Fibroblast of the aortic adventitia (primary cell): ENCODE results near the gene OGFOD2. TPM values are rescaled to one million over a fixed set of nuclear protein-coding genes. Genes with fewer than 3 reads are reported as not detected.

Experiments used
- DNase-seq: peaks from one replicate; pipeline ENCODE4 v3.0.0-alpha.2; 2010; ENCODE audit warnings: low read depth
- H3K4me3 ChIP-seq: 2 replicates; pipeline ENCODE4 v1.5.1; 2011; ENCODE audit warnings: low read depth, mild to moderate bottlenecking, control low read depth, low read length, moderate library complexity
- total RNA-seq: library from RNA; depleted of rRNA; stranded (reverse); fragments of >200 nt; gene quantifications from 2 replicates; pipeline ENCODE4 v1.2.3, GENCODE V29; 2012; ENCODE audit warnings: low replicate concordance
- TF ChIP-seq, protein P1 (sequence below): IDR thresholded peaks from 2 replicates; pipeline ENCODE4 v1.5.1; 2011; ENCODE audit warnings: mild to moderate bottlenecking, low read length, control low read depth, inconsistent platforms; ENCODE audit not compliant: insufficient read depth

The OGFOD2 gene
- total RNA-seq, 1 donor = 10.3 TPM

- peak overlapping the region; percentile 92 for H3K4me3 ChIP-seq
- TF ChIP-seq, protein P1, sequence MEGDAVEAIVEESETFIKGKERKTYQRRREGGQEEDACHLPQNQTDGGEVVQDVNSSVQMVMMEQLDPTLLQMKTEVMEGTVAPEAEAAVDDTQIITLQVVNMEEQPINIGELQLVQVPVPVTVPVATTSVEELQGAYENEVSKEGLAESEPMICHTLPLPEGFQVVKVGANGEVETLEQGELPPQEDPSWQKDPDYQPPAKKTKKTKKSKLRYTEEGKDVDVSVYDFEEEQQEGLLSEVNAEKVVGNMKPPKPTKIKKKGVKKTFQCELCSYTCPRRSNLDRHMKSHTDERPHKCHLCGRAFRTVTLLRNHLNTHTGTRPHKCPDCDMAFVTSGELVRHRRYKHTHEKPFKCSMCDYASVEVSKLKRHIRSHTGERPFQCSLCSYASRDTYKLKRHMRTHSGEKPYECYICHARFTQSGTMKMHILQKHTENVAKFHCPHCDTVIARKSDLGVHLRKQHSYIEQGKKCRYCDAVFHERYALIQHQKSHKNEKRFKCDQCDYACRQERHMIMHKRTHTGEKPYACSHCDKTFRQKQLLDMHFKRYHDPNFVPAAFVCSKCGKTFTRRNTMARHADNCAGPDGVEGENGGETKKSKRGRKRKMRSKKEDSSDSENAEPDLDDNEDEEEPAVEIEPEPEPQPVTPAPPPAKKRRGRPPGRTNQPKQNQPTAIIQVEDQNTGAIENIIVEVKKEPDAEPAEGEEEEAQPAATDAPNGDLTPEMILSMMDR = no peak
- DNase-seq = peak; percentile 21
These were observed 6.0 kb downstream of the OGFOD2 start for GRCh38 chr12:122981036-122981471.

DNA sequence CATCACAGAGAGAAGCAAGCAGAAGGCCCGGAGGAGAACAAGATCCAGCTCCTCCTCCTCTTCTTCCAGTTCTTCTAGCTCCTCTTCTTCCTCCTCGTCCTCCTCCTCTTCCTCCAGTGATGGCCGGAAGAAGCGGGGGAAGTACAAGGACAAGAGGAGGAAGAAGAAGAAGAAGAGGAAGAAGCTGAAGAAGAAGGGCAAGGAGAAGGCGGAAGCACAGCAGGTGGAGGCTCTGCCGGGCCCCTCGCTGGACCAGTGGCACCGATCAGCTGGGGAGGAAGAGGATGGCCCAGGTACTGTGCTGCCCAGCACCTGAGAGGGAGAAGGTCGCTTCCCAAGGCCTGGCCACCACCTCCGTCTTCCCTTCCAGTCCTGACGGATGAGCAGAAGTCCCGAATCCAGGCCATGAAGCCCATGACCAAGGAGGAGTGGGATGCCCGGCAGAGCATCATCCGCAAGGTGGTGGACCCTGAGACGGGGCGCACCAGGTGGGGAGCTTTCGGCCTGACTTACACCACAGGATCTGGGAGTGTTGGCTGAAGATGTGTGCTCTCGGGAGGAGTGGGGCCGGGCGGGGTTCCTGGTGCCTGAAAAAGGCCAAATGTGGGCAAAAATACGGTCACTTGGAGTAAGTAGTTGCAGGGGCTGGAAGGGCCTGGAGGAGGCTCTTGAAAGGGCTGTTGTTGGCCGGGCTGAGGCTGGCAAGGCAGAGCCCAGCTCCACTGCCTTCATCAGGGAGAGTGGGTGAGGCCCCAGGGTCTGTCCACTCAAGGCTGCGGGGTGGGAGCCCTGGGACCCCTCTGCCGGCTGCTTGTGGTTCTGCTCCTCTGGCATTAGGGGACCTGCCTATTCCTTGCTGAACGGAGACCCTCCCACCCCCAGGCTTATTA is 6.8 kb downstream of the OGFOD2 start:
- peak overlapping the region; percentile 92 for H3K4me3 ChIP-seq
- no peak for DNase-seq
- TF ChIP-seq, protein P1 = no peak

DNA sequence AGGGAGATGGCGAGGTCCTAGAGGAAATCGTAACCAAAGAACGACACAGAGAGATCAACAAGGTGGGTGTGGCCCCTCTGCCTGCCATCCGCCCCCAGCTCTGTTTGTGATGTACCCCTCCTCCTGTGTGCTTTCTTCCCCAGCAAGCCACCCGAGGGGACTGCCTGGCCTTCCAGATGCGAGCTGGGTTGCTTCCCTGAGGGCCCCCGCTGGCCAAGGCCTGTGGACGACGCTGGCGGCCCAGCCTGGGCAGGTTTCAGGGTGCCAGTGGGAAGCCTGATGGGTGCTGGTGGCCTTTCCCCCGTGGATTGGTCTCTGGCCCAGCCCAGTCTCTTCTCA is 7.4 kb downstream of the OGFOD2 start:
- H3K4me3 ChIP-seq = peak overlapping the region; percentile 92
- no peak for DNase-seq
- TF ChIP-seq, protein P1 = no peak

DNA sequence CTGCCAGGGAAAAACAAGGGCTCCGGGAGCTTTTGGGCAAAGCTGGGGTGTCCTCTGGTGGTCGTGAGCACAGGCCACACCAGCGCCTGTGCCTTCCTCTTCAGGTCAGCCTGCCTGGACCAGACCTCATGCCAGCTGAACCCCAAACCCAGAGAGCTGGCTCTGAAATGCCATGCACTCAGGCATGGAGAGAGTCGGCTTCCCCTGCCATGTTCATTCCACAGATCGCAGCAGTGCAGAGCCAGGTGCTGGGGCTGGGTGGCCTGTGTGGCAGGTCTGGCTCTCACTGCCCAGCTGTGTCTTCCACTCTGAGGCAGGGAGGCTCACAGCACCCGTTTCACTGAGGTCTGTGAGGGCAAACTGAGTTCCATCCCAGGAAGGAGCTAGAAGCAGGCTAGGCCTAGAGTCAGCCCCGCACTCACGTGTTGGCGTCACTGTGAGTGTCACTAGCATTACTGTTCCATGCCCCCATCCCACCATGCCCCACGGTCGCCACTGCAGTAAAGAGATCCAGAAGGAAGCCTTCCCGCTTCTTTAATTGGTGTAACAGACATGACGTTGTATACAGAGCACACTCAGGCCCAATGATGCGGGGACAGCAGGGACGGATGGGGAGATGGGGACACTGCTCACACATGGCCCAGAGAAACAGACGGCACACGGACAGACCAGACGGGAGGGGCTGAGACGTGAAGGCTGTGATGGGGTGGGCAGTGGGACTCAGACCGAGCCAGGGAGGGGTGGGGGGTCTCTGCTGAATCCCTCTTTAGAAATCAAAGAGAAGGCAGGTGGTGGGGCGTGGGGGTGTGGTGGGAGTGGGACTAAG is 8.1 kb downstream of the OGFOD2 start:
- H3K4me3 ChIP-seq = no peak overlapping the region
- DNase-seq = no peak
- TF ChIP-seq, protein P1 = no peak

DNA sequence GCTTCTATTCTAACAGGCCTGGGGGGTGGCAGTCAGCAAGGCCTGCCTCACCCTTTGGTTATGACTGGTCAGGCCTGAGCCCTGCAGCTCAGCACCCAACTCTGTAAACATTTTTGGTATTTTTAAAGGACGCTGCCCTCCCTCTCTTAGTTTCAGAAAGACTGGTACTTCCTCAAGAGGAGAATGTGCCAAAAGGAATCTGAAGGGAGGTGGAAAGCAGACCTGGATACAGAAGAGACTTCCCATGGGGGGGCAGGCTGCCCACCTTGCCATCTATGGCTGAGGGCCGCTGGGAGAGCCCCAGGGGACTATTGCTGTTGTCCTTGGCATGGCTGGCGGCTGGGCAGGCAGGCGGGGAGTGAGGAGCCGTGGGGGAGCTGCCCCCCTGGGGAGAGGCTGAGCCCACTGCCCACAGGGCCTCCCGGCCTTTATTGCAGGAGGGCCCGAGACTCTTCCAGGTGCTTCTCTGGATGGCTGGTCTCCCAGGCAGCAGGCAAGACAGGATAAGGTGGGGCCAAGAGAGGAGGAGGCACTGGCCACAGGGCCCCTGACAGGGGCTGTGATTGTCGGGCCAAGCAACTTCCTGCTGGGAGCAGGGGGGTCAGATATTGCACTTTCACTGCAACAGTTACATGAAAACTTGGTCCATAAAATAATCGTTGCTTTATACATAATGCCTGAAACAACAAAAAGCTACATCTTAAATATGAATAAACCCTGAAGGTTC is 8.9 kb downstream of the OGFOD2 start:
- TF ChIP-seq, protein P1 = no peak
- DNase-seq = peak; percentile 40
- no peak overlapping the region for H3K4me3 ChIP-seq

DNA sequence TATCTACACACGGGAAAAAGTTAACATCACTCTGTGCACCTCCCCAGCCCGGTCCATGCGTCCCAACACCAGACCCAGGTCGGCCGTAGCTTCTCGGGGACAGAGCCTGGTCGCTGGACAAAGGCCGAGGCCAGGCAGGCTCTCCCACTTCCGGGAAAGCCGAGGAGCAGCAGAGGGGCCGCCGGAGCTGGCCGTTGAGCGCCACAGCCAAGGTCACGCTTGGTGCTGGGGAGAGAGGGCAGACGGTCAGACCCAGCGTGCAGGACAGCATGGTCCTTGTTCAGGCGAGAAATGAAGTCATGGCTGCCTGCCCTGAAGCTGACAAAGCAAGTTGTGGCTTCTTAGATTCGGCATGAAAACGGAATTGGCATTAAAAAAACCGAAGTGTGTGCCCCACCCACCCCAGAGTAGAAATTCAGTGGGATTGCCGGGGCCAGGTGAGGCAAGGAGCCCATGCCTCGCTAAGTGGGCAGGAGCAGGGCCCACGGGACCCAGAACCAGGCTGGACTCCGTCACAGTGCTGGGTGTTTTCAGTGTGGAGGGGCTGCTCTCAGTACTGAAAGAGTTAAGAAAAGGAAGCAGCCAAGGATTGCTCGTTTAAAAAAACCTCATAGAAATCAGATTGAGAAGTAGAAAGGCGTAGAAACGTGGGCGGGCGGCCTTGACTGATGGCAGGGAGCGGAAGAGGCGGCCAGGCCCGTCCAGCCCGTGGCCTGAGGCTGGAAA is 9.7 kb downstream of the OGFOD2 start:
- TF ChIP-seq, protein P1 = no peak
- no peak overlapping the region for H3K4me3 ChIP-seq
- DNase-seq = peak; percentile 22
